Sigmoid colon (tissue), 7 donors: ENCODE results near the gene NDOR1. TPM values are rescaled to one million over a fixed set of nuclear protein-coding genes. Genes with fewer than 3 reads are reported as not detected.

Experiments
- DNase-seq: peaks from one replicate; pipeline ENCODE4 v3.0.0-alpha.2; 2019
- H3K27ac ChIP-seq, 4 donors: fragments of 200-600 bp; sonication (generic); one replicate each; pipeline ENCODE4 v1.5.1; 2016 to 2019; ENCODE audit warnings: mild to moderate bottlenecking in 1 of 4
- H3K27me3 ChIP-seq, 3 donors: fragments of 200-600 bp; sonication (generic); one replicate each; pipeline ENCODE4 v1.5.1; 2019; ENCODE audit warnings: mild to moderate bottlenecking in 1 of 3
- H3K36me3 ChIP-seq, 4 donors: fragments of 200-600 bp; sonication (generic); one replicate each; pipeline ENCODE4 v1.5.1; 2016 to 2019
- H3K4me1 ChIP-seq, 4 donors: fragments of 200-600 bp; sonication (generic); one replicate each; pipeline ENCODE4 v1.5.1; 2017 to 2019
- H3K4me3 ChIP-seq, 4 donors: fragments of 200-600 bp; sonication (generic); one replicate each; pipeline ENCODE4 v1.5.1; 2017 to 2019; ENCODE audit warnings: mild to moderate bottlenecking in 2 of 4, moderate library complexity in 1 of 4
- H3K9me3 ChIP-seq, 4 donors: fragments of 200-600 bp in 3 of 4; sonication (generic) in 3 of 4; one replicate each; pipeline versions ENCODE4 v1.5.1 to v1.6.1; 2013 to 2019
- EP300 ChIP-seq, 4 donors: sonication (generic); formaldehyde crosslinking; IDR thresholded peaks; one replicate each; pipeline ENCODE4 v1.6.1; 2017; ENCODE audit warnings: antibody characterized with exemption in 4 of 4
- POLR2A ChIP-seq, 2 donors: fragments of 450-650 bp; IDR thresholded peaks; one replicate each; pipeline ENCODE4 v1.6.1; 2016; ENCODE audit warnings: antibody characterized with exemption in 2 of 2, mild to moderate bottlenecking in 2 of 2, moderate library complexity in 2 of 2
- POLR2AphosphoS5 ChIP-seq, 4 donors: sonication (generic); formaldehyde crosslinking; IDR thresholded peaks; one replicate each; pipeline ENCODE4 v1.6.1; 2017; ENCODE audit warnings: antibody characterized with exemption in 4 of 4
- WGBS, 2 donors: extraction: QIAGEN DNeasy Blood & Tissue Kit; methylation state at CpG; one replicate each; pipeline ENCODE4 v1.1.7; 2013; 5-methylcytosine and 5-hydroxymethylcytosine counted together
- intact Hi-C: fragments of 100-400 bp; cut with DNase I; formaldehyde crosslinking; loops from one replicate; pipeline ENCODE4 v1.15.1; 2023
- polyA plus RNA-seq, 3 donors: library from polyadenylated mRNA; stranded (reverse); fragments of 200-250 nt; gene quantifications; one replicate each; pipeline ENCODE4 v1.2.3, GENCODE V29; 2013
- total RNA-seq, 4 donors: library from RNA; depleted of rRNA; stranded (reverse); fragments of >200 nt; gene quantifications; one replicate each; pipeline ENCODE4 v1.1.0, GENCODE V29; 2016
- TF ChIP-seq, protein P1 (sequence below), 4 experiments: fragments of 450-650 bp in 3 of 4; fragments of 200-600 bp in 1 of 4; IDR thresholded peaks; one replicate each; pipeline ENCODE4 v1.5.1; 2016 to 2019; ENCODE audit warnings: antibody characterized with exemption in 4 of 4, mild to moderate bottlenecking in 3 of 4, moderate library complexity in 2 of 4
- donor health status: healthy with polysubstance abuse.
- donor health status: Bipolar disorder and iron deficiency.
- donor health status: healthy.

The NDOR1 gene
- total and polyA plus RNA-seq, 7 donors = 3.8 to 20.2 (median 5.4) TPM

GRCh38 chr9:137232101-137232500 is 26.6 kb downstream of the NDOR1 start:
- intact Hi-C loops = no loop called here
- peaks cover 35 to 71% (median 71%) of the 10 kb centered on the region in 3 donors for H3K27me3 ChIP-seq
- no peak overlapping the region for H3K4me3 ChIP-seq
- no peaks in the 10 kb centered on the region for H3K36me3 ChIP-seq
- WGBS, 2 donors = 52 to 77% methylated on average over 10 of the region's 10 CpGs
- TF ChIP-seq POLR2A (IDR thresholded peaks at IDR 0.05) (no peak), POLR2AphosphoS5 (IDR thresholded peaks at IDR 0.05) (no peak), EP300 (IDR thresholded peaks at IDR 0.05) (no peak)
- TF ChIP-seq, protein P1, sequence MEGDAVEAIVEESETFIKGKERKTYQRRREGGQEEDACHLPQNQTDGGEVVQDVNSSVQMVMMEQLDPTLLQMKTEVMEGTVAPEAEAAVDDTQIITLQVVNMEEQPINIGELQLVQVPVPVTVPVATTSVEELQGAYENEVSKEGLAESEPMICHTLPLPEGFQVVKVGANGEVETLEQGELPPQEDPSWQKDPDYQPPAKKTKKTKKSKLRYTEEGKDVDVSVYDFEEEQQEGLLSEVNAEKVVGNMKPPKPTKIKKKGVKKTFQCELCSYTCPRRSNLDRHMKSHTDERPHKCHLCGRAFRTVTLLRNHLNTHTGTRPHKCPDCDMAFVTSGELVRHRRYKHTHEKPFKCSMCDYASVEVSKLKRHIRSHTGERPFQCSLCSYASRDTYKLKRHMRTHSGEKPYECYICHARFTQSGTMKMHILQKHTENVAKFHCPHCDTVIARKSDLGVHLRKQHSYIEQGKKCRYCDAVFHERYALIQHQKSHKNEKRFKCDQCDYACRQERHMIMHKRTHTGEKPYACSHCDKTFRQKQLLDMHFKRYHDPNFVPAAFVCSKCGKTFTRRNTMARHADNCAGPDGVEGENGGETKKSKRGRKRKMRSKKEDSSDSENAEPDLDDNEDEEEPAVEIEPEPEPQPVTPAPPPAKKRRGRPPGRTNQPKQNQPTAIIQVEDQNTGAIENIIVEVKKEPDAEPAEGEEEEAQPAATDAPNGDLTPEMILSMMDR (IDR thresholded peaks at IDR 0.05) = no peak
- no peak for DNase-seq
- H3K9me3 ChIP-seq = no peaks in the 10 kb centered on the region
- H3K4me1 ChIP-seq = peaks cover 0 to 22% (median 17%) of the 10 kb centered on the region in 4 donors
- no peak overlapping the region for H3K27ac ChIP-seq

- Histone ChIP-seq H3K9me3 (no peaks in the 10 kb centered on the region), H3K4me1 (peaks cover 0 to 21% (median 18%) of the 10 kb centered on the region in 4 donors), H3K27me3 (peaks cover 35 to 71% (median 71%) of the 10 kb centered on the region in 3 donors), H3K4me3 (no peak overlapping the region), H3K27ac (no peak overlapping the region), H3K36me3 (no peaks in the 10 kb centered on the region)
- WGBS, 2 donors = 18 to 79% methylated on average over 24 of the region's 24 CpGs
- intact Hi-C loops = no loop called here
- no peak for DNase-seq
- no peak for TF ChIP-seq EP300 (IDR thresholded peaks at IDR 0.05)
- TF ChIP-seq, protein P1 (IDR thresholded peaks at IDR 0.05) = no peak
- no peak for TF ChIP-seq POLR2AphosphoS5 (IDR thresholded peaks at IDR 0.05)
- no peak for TF ChIP-seq POLR2A (IDR thresholded peaks at IDR 0.05)
Measured at GRCh38 chr9:137232510-137232909, 27.0 kb downstream of the NDOR1 start.

DNA sequence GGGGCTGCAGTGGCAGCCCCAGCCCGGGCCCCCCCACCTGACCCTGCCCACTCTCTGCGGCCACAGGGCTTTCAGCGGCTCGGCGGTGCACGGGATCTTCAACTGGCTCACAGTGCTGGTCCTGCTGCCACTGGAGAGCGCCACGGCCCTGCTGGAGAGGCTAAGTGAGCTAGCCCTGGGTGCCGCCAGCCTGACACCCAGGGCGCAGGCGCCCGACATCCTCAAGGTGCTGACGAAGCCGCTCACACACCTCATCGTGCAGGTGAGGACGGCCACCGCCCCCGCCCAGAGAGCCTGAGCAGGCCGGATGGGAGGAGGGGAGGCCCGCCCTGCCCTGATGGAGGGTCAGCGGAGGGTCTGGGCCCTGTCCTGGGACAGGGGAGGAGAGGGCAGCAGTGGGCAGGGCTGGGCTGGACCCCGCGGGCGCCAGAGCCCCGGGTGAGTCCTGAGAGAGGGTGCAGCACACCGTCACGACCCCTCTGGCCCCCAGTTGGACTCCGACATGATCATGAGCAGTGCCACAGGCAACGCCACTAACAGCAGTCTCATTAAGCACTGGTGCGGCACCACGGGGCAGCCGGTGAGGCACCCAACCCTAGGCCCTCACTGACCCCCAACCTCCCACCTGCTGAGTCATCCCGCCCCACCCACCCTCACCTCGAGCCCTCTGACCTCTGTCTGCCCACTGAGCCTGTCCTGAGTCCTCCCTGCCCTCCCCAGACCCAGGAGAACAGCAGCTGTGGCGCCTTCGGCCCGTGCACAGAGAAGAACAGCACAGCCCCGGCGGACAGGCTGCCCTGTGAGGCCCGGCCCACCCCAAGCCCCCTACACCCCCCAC is 27.9 kb downstream of the NDOR1 start:
- intact Hi-C loops = no loop called here

DNA sequence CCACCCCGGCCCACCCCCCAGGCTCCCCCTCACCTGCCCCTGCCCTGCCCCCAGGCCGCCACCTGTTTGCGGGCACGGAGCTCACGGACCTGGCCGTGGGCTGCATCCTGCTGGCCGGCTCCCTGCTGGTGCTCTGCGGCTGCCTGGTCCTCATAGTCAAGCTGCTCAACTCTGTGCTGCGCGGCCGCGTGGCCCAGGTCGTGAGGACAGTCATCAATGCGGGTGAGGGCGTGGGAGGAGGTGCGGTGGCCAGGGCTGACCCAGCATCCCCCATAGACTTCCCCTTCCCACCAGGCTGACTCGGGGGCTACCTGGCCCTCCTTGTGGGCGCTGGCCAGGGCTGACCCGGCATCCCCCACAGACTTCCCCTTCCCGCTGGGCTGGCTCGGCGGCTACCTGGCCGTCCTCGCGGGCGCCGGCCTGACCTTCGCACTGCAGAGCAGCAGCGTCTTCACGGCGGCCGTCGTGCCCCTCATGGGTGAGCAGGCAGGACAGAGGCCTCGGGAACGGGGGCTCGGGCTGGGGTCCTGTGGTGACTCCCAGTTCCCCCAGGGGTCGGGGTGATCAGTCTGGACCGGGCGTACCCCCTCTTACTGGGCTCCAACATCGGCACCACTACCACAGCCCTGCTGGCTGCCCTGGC is 28.7 kb downstream of the NDOR1 start:
- intact Hi-C loops = no loop called here
- H3K27me3 ChIP-seq = peaks cover 29 to 59% (median 58%) of the 10 kb centered on the region in 3 donors

More for the DNA sequence above, 27.9 kb downstream of the NDOR1 start:
- WGBS, 2 donors = 28 to 79% methylated on average over 40 of the region's 40 CpGs
- Histone ChIP-seq H3K4me1 (peaks cover 0 to 26% (median 21%) of the 10 kb centered on the region in 4 donors), H3K27me3 (peaks cover 34 to 67% (median 66%) of the 10 kb centered on the region in 3 donors), H3K27ac (no peak overlapping the region), H3K4me3 (no peak overlapping the region), H3K36me3 (no peaks in the 10 kb centered on the region), H3K9me3 (no peaks in the 10 kb centered on the region)
- no peak for DNase-seq
- TF ChIP-seq, protein P1 (IDR thresholded peaks at IDR 0.05) = no peak
- TF ChIP-seq POLR2AphosphoS5 (IDR thresholded peaks at IDR 0.05) (no peak), EP300 (IDR thresholded peaks at IDR 0.05) (no peak), POLR2A (IDR thresholded peaks at IDR 0.05) (no peak)

More for the DNA sequence above, 28.7 kb downstream of the NDOR1 start:
- no peak overlapping the region for H3K4me3 ChIP-seq
- 13 to 61% methylated on average over 40 of the region's 40 CpGs for WGBS, 2 donors
- H3K36me3 ChIP-seq = no peaks in the 10 kb centered on the region
- H3K4me1 ChIP-seq = peaks cover 0 to 34% (median 28%) of the 10 kb centered on the region in 4 donors
- TF ChIP-seq, protein P1 (IDR thresholded peaks at IDR 0.05) = no peak
- TF ChIP-seq POLR2AphosphoS5 (IDR thresholded peaks at IDR 0.05) (no peak), EP300 (IDR thresholded peaks at IDR 0.05) (no peak), POLR2A (IDR thresholded peaks at IDR 0.05) (no peak)
- H3K27ac ChIP-seq = no peak overlapping the region
- H3K9me3 ChIP-seq = no peaks in the 10 kb centered on the region
- no peak for DNase-seq
